Renal cortex interstitium (tissue), 11 donors: ENCODE measurements around the gene LHPP. TPM values are rescaled to one million over a fixed set of nuclear protein-coding genes. Genes with fewer than 3 reads are reported as not detected.

Source experiments
- DNase-seq, 11 donors: peaks; one replicate each; pipeline ENCODE4 v3.0.0-alpha.2; 2013; ENCODE audit warnings: low read depth in 9 of 11, low spot score in 4 of 11; ENCODE audit errors: extremely low read depth in 1 of 11
- polyA plus RNA-seq, 3 donors: library from polyadenylated mRNA; unstranded; fragments of 120-200 nt; gene quantifications; one replicate each; pipeline ENCODE4 v1.2.1, GENCODE V29; 2013; ENCODE audit not compliant: insufficient read length in 3 of 3

LHPP gene
- polyA plus RNA-seq, 3 donors: 16.5 to 24.8 (median 22.0) TPM

DNA sequence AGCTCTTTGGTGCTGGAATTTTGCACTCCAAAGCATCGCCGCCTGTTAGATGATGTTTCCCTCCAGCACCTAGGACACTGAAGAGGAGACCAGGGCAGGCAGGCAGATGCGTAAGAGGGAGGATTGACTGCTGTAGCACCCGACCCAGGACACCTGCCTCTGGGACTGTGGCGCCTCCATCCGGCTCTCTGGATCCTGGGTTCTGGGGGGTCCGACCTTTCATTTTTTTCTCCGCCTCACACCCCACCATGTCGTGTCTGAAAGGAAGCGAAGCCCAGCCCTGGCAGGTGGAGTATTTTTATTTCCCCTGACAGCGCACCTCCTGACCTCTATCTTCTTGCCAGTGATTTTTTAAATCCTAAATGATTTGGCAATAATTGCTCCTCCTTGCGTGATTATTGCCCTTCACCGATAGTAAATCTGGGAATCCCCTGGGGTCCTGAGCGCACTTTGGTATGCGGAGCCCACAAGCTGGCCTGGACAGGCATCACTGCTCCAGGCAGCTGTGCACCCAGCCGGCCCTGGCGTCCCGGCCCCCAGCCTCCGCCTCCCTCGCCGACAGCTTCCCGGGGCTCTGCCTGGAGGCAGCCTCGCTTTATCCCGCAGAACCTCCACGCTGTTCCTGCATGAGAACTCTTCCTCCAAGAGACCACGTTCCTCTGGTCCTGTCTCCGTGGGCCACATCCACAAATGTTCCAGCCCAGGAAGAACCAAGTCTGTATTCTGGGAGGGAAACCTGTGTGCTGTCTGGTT lies 48.4 kb downstream of the LHPP start:
- no peak for DNase-seq

DNA sequence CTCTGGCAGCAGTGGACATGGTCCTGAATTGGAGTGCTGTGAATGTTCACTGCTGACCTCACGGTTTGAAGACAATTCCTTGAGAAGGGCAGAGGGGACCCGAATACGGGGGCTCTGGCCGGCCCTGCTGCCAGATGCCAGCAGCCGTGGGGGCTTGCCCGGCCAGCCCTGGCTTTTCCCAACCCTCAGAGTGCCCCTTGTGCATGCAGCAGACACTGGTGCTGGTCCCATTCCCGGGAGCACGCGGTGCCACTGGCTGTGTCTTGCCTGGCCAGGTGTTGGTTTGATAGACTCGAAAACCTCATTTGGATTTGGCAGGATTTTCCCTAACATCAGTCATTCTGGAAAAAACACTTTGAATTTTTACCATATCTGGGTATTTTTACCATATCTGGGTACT lies 49.1 kb downstream of the LHPP start:
- no peak for DNase-seq

DNA sequence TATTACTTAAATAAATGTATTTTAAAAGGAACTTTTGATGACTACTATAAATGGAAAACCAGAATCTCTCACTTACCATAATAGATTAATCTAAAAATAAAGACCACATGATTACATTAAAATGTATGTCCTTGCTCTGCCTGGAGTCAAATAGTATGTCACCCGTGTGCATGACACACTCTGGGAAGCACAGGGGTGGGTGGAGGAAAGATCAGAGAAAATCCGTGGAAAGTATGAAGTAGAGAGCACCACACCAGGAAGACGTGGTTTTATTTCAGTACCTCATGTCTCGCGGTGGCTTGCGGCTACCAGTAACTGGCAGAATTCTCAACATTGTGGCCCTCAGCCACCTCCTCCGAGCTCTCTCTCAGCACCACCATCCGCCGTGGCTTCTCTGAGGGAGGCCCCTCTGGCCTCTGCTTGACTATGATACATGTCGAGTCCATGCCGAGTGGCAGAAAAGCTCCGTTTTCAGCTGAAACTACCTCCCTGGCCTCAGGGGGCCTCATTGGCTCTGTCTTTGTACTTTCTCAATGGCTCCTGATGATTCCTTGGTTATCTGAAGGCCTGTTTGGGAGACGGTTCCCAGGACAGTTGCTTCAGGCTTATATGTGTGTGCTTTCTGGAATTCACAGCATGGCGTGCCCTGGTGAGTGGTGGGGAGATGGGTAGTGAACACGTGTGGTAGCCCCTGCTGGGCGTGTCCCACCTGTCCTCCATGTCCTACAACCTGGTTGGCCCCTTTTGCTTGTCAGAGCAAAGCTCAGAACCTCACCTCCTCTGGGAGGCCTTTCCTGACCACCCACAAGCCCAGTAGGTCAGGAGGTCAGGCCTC lies 49.8 kb downstream of the LHPP start:
- no peak for DNase-seq

DNA sequence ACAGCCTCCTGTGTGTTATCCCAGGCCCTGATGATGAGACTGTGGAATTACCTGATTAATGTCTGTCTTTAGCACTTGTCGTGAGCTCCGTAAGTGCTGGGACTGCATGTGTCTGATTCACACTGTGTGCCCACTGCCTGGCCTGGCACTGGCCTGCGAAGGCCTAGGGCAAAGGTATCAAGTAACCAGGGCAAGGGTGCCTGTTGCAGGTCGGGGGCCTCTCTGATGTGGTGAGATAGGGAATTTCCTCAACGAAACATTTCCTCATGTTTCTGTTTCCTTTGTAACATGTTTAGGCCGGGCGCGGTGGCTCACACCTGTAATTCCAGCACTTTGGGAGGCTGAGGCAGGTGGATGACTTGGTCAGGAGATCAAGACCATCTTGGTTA lies 50.4 kb downstream of the LHPP start:
- no peak for DNase-seq

DNA sequence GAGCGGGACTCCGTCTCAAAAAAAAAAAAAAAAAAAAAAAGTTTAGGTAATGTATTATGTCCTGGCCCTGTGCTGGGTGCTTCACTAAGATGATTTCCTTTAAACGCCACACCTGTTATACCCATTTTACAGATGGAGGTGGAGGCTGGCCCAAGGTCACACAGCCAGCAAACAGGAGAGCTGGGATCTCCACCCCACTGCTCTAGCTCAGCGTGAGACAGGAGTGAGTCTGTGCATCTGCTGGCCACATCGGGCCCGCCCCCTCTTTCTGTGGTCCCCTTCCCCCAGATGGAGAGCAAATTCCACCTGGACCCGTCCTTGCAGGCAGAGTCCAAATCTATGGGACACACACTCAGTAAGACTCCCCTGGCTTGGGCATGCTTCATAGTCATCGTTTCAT lies 51.0 kb downstream of the LHPP start:
- no peak for DNase-seq

DNA sequence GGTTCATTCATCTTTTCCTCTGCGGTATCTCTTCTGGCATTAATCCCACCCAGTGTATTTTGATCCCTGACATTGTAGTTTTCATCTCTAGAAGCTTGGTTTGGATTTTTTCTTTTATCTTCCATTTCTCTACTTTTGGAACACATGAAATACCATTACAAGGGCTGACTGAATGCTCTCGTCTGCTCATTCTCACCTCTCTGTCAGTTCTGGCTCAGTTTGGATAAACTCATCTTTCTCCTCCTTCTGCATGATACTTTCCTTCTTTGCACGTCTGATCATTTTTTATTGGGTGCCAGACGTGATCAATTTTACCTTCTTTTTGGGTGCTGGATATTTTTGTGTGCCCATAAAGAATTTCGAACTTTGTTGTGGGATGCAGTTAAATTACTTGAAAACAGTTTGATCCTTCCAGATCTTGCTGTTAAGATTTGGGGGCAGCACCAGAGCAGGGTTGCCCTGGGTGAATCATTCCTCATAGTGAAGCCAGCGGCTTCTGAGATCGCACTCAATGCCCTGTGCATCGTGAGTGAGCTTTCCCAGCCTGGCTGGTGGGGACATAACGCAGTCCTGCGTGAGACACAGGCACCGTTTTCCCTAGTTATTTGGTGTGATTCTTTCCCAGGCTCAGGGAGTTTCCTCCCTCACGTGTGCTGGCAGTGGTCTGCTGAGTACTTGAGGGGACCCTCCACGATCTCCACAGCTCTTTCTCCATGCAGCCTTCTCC lies 53.8 kb downstream of the LHPP start:
- no peak for DNase-seq

GRCh38 chr10:124516181-124516580 lies 54.6 kb downstream of the LHPP start:
- DNase-seq: no peak

GRCh38 chr10:124516746-124517397 lies 55.2 kb downstream of the LHPP start:
- DNase-seq: no peak

GRCh38 chr10:124517461-124517860 lies 55.8 kb downstream of the LHPP start:
- DNase-seq: no peak

- no peak for DNase-seq
Measured at GRCh38 chr10:124517931-124518330, 56.3 kb downstream of the LHPP start.

DNA sequence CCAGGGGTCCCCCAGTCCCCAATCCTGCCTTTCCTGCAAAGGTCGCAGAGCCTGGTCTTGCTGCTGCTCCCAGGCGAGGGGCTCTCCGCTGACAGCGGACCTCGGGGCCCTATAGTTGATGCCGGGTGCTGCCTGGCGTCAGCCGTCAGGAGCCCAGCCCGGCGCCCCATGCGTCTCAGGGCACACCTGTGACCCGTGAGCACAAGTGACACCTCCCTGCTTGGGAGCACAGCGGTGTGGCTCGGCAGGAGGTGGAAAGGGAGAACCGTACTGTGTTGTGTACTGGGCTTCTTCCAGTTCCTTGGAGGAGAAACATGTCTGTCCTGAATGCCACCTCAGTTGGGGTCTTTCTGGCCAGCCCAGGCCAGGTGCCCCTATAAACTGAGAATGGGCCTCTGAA lies 56.7 kb downstream of the LHPP start:
- DNase-seq: no peak

- DNase-seq: no peak
Measured at GRCh38 chr10:124520558-124521428, 59.2 kb downstream of the LHPP start.

- DNase-seq: no peak
Measured at GRCh38 chr10:124521429-124521871, 59.8 kb downstream of the LHPP start.

- no peak for DNase-seq
Measured at GRCh38 chr10:124522131-124522932, 60.7 kb downstream of the LHPP start.

GRCh38 chr10:124522933-124523871 lies 61.6 kb downstream of the LHPP start:
- peak in 3 of 11 donors; percentile 33 to 35 (median 33) for DNase-seq

GRCh38 chr10:124523901-124524300 lies 62.3 kb downstream of the LHPP start:
- DNase-seq: no peak
